Activated T-cell treated with anti-CD3 and anti-CD28 coated beads for 4 hours (primary cell): Measurements from ENCODE around the gene TNPO3.
"Not testable (repeated sequence)": the region's sequence is repeated elsewhere in the genome, so short reads cannot be mapped to it uniquely, and the experiment has no call there.

ENCODE experiments used
- DNase-seq: peaks from one replicate; pipeline ENCODE4 v3.0.0-alpha.2; 2020

Gene TNPO3

GRCh38 chr7:129067943-129068548, 13.1 kb upstream of the TNPO3 start:
- DNase-seq = no peak

- DNase-seq = not testable (repeated sequence)
Measured at GRCh38 chr7:129067132-129067561, 12.2 kb upstream of the TNPO3 start.

GRCh38 chr7:129066290-129067131, 11.6 kb upstream of the TNPO3 start:
- DNase-seq = no peak

GRCh38 chr7:129055861-129056464, 1.1 kb upstream of the TNPO3 start:
- DNase-seq = no peak

- DNase-seq = no peak
Measured at GRCh38 chr7:129055294-129055816, 444 bp upstream of the TNPO3 start.

- no peak for DNase-seq
Measured at GRCh38 chr7:129053938-129054437, 923 bp downstream of the TNPO3 start.

- no peak for DNase-seq
Measured at GRCh38 chr7:129052441-129052840, 2.5 kb downstream of the TNPO3 start.

- not testable (repeated sequence) for DNase-seq
Measured at GRCh38 chr7:129051459-129051858, 3.5 kb downstream of the TNPO3 start.

- DNase-seq = no peak
Measured at GRCh38 chr7:129047761-129048160, 7.2 kb downstream of the TNPO3 start.

GRCh38 chr7:129045682-129046081, 9.2 kb downstream of the TNPO3 start:
- no peak for DNase-seq

- DNase-seq = no peak
Measured at GRCh38 chr7:129043012-129043411, 11.9 kb downstream of the TNPO3 start.

- DNase-seq = no peak
Measured at GRCh38 chr7:129041142-129042085, 13.5 kb downstream of the TNPO3 start.

- DNase-seq = not testable (repeated sequence)
Measured at GRCh38 chr7:129038468-129038867, 16.4 kb downstream of the TNPO3 start.

GRCh38 chr7:129037585-129037984, 17.3 kb downstream of the TNPO3 start:
- no peak for DNase-seq

- no peak for DNase-seq
Measured at GRCh38 chr7:129032017-129032416, 22.9 kb downstream of the TNPO3 start.

- no peak for DNase-seq
Measured at GRCh38 chr7:129030440-129030839, 24.5 kb downstream of the TNPO3 start.

GRCh38 chr7:129024125-129024524, 30.8 kb downstream of the TNPO3 start:
- no peak for DNase-seq

GRCh38 chr7:129021656-129022055, 33.3 kb downstream of the TNPO3 start:
- DNase-seq = no peak

- no peak for DNase-seq
Measured at GRCh38 chr7:129017933-129018538, 36.9 kb downstream of the TNPO3 start.

- DNase-seq = no peak
Measured at GRCh38 chr7:129017264-129017663, 37.6 kb downstream of the TNPO3 start.

GRCh38 chr7:129014501-129015101, 40.3 kb downstream of the TNPO3 start:
- DNase-seq = no peak
